NB4 (cell line): ENCODE results near the gene PKIG.

Source experiments
- MYC ChIP-seq: IDR thresholded peaks from 2 replicates; pipeline ENCODE4 v1.6.1; 2011; ENCODE audit warnings: low read depth, low read length
- TF ChIP-seq, protein P1 (sequence below): IDR thresholded peaks from one replicate; pipeline ENCODE4 v1.5.1; 2012; ENCODE audit warnings: low read depth, low read length

DNA sequence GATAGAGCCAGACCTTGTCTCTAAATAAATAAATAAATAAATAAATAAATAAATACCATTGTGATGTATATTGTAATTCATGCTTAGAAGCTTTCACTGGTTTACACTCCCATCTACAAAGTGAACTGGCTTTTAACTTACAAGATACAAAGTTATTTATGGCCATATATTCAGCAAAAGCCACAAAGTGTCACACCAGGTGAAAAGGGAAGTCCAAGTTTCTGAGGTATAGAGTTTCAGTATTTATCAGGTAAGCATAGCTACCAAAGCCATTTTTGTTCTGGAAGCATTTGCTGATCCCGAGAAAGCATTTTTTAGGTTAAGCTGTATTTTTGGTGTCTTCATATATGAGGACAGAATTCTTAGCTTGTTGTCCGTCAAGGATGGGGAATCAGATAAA is 22.1 kb upstream of the PKIG start:
- TF ChIP-seq, protein P1, sequence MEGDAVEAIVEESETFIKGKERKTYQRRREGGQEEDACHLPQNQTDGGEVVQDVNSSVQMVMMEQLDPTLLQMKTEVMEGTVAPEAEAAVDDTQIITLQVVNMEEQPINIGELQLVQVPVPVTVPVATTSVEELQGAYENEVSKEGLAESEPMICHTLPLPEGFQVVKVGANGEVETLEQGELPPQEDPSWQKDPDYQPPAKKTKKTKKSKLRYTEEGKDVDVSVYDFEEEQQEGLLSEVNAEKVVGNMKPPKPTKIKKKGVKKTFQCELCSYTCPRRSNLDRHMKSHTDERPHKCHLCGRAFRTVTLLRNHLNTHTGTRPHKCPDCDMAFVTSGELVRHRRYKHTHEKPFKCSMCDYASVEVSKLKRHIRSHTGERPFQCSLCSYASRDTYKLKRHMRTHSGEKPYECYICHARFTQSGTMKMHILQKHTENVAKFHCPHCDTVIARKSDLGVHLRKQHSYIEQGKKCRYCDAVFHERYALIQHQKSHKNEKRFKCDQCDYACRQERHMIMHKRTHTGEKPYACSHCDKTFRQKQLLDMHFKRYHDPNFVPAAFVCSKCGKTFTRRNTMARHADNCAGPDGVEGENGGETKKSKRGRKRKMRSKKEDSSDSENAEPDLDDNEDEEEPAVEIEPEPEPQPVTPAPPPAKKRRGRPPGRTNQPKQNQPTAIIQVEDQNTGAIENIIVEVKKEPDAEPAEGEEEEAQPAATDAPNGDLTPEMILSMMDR, result no peak
- TF ChIP-seq MYC, result no peak
